ENCODE results near the gene ATXN2. TPM values are rescaled to one million over a fixed set of nuclear protein-coding genes. Genes with fewer than 3 reads are reported as not detected.
A peak's percentile ranks its signal among the peaks of the same experiment; 100 is the strongest.
"Not testable (repeated sequence)": the region's sequence is repeated elsewhere in the genome, so short reads cannot be mapped to it uniquely, and the experiment has no call there.

Gene ATXN2
- total RNA-seq, 4 donors from 2014 or later = 63.1 to 102 (median 63.8) TPM

DNA sequence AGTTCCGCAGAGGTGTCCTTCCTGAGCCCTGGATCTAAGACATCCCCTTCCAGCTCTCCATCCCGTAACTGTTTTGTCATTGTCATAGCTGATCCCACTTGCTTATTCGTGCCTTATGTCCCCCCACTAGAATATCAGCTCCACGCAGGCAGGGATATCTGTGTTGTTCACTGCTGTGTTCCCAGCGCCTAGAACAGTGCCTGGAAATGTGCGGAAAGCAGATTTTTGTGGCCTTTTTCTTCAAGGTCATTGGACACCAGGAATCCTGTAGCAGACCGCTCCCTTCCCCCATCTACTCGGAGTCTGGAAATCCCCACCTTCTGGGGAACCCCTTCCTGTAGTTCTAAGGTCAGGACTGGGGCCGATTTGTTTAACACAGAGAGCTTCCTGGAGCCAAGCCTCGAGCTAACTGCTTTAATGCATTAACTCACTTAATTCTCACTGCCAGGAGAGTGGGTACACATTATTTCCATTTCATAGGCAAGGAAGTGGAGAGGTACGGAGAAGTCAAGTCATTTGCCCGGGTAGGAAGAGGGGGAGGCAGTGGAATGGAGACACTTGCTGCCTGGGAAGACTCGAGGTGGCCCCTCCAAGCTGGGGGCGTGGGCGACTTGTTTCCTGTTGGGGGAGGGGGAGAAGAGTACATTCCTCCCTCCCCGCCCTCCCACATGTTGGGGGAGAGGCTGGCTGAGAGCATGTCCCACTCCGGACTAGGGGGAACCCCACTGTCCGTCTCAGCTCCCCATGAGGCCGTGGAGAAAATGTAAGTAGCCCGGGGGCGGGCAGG is 194.6 kb downstream of the ATXN2 start:
- H3K9me3 ChIP-seq = no peaks in the 10 kb centered on the region
- 42 to 47% methylated on average over 21 of the region's 21 CpGs for WGBS, 2 donors
- peaks cover 22 to 41% of the 10 kb centered on the region in 2 donors for H3K4me1 ChIP-seq
- DNase-seq = peak; percentile 37 to 40
- intact Hi-C loops (cut with DNase I) = no loop called here
- TF ChIP-seq POLR2A (IDR thresholded peaks at IDR 0.05) (no peak), CTCF (IDR thresholded peaks at IDR 0.05) (no peak)
- H3K27ac ChIP-seq = peak overlapping the region; percentile 45 to 87 (median 55)
- no peaks in the 10 kb centered on the region for H3K27me3 ChIP-seq
- no peaks in the 10 kb centered on the region for H3K36me3 ChIP-seq
- peak overlapping the region in 1 of 3 donors; percentile 89 for H3K4me3 ChIP-seq (replicated peaks in 1 of 3)

DNA sequence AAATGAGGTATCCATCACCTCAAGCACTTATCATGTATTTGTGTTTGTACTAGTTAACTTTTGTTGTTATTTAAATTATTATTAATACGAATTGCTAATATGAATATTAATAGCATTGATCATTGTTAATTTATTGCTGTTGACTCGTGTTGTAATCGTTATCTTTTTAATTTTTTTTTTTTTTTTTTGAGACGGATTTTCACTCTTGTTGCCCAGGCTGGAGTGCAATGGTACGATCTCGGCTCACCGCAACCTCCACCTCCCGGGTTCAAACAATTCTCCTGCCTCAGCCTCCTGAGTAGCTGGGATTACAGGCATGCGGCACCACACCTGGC is 196.7 kb downstream of the ATXN2 start:
- H3K27me3 ChIP-seq; H3K9me3 ChIP-seq; DNase-seq; H3K36me3 ChIP-seq; intact Hi-C loops (cut with DNase I); H3K4me3 ChIP-seq (replicated peaks in 1 of 3): not testable (repeated sequence)
- Histone ChIP-seq H3K27ac (peak overlapping the region; percentile 59 to 77 (median 59)), H3K4me1 (peaks cover 22 to 30% of the 10 kb centered on the region in 2 donors)
- WGBS, 2 donors = 82 to 84% methylated on average over 9 of the region's 9 CpGs

Small RNA genes lying within 50 kb of the gene (small RNA-seq; reads per million reads assigned to genes)
- gene RF00066 = not detected

Other genes with a start within 250 kb of the ATXN2 start
- 10 to 100 TPM in 2 of 4 donors, 1 to 10 TPM in 2; 8.1 to 23.5 (median 15.3) TPM for gene PHETA1, start 230.2 kb downstream of the ATXN2 start, total RNA-seq
- 10 to 100 TPM; 14.1 to 36.5 (median 25.6) TPM for gene SH2B3, start 193.4 kb downstream of the ATXN2 start, total RNA-seq
- 10 to 100 TPM; 18.4 to 23.5 (median 21.9) TPM for gene BRAP, start 86.6 kb upstream of the ATXN2 start, total RNA-seq
- gene ACAD10, start 86.7 kb upstream of the ATXN2 start, total RNA-seq = 10 to 100 TPM; 43.0 to 65.5 (median 52.8) TPM
- gene ALDH2, start 167.6 kb upstream of the ATXN2 start, total RNA-seq = 100 to 1,000 TPM in 2 of 4 donors, 10 to 100 TPM in 2; 90.7 to 112 (median 97.8) TPM
- gene MAPKAPK5, start 242.9 kb upstream of the ATXN2 start, total RNA-seq = 10 to 100 TPM; 54.3 to 81.6 (median 60.0) TPM

Measured in thyroid gland (tissue), 4 donors.